NCI-H526 treated with DMSO at 0.1 percent for 48 hours (cell line): ENCODE measurements around the gene CUBN.
"Not testable (repeated sequence)": the region's sequence is repeated elsewhere in the genome, so short reads cannot be mapped to it uniquely, and the experiment has no call there.

Experiments
- DNase-seq: peaks from one replicate; lab custom pipeline; 2025; lab: John Stamatoyannopoulos, UW

The CUBN gene

GRCh38 chr10:17037910-17038309 lies 91.7 kb downstream of the CUBN start:
- no peak for DNase-seq

- DNase-seq: no peak
Observed at GRCh38 chr10:17035446-17035845, 94.2 kb downstream of the CUBN start.

DNA sequence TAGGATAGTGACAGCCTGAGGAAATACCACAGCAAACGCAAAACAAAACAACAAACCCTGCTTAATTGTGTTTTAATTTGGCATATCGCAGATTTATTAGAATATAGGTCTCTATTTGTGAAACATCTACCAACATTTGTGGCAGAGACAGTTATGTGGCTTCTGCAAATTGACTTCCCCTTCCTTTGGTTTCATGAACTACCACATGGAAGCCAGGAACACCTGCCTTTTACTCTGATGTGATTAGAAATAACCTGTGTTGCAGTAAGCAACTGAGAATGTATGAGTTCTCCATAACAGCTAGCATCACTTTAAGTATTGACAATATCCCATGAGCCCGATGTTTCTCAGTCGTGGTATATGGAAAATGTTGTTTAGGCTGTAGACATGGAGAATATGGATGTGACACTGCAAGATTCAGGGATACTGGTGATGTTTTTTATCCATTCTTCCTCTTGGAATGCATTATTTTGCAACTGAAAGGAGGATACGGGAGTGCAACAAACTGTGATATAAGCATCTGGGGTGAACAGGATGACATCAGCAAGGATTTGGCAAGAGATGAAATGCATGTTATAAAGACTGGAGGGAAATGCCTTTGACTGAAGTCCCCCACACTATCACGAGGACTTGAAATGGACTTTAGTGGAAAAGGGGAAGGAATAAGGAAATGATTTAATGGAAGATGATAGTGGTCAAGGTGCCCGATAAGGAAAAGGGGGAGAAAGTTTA lies 95.9 kb downstream of the CUBN start:
- no peak for DNase-seq

- no peak for DNase-seq
Observed at GRCh38 chr10:17031637-17032635, 97.7 kb downstream of the CUBN start.

GRCh38 chr10:17029581-17030271 lies 99.9 kb downstream of the CUBN start:
- DNase-seq: no peak

GRCh38 chr10:17029239-17029580 lies 100.4 kb downstream of the CUBN start:
- DNase-seq: no peak

GRCh38 chr10:17028798-17029197 lies 100.8 kb downstream of the CUBN start:
- DNase-seq: no peak

- no peak for DNase-seq
Observed at GRCh38 chr10:17026686-17027485, 102.7 kb downstream of the CUBN start.

GRCh38 chr10:17025444-17026295 lies 103.9 kb downstream of the CUBN start:
- no peak for DNase-seq

GRCh38 chr10:17024461-17024860 lies 105.2 kb downstream of the CUBN start:
- no peak for DNase-seq

DNA sequence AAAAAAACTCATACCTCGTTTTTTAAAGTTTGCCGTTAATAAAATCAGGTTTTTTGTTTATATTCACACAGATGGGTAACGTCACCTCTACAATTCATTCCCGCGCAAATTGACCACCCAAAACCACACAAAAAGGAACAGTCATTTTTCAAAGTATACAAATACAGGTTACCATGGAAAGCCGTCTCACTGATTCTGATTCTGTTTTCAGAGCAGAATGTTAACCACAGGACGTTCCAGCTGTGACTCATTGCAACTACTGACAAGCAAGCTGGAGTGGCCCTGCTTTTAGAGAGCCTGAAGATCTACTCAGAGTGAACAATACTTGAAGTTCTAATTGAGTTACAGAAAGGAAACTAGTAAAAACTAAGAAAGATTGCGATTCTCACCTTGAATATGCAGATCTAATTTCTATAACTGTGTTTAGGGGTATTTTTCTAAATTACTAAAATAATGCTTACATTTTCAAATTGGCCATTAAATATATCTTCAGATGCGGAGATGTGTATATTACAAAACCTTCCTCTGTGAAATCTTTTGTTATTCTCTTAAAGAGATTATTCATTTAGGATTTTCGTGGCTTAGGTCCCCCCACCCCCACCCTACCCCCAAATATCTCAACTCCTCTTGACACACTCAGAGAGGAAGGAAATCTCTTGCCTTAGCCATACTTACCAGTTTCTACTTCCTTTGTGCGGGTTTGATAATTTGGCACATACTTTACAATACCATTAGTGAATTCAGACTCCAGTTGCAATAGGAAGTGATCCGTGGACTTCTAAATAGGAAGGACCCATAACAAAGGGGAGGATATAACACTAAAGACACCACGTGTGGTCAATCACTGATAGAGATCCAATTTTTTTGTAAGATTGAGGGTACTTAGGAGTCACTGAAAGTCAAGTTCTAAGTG lies 106.0 kb downstream of the CUBN start:
- no peak for DNase-seq

DNA sequence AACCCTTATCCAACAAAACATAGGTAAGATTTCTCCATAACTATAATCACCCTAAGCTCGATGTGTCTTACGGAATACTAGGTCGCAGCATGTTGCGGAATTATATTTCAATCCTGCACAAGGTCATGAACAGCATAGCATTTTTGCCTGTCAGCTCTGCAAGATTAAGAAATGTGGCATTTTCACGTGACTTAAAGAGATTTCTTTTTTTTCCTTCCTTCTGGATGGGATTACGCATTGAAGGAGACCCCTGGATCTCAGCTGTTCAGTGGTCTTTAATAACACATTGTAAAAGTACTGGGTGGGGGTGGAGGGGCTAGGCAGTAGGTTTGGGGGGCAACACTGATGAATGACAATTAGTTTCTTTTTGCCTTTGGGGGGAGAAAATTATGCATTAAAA lies 106.7 kb downstream of the CUBN start:
- DNase-seq: no peak

DNA sequence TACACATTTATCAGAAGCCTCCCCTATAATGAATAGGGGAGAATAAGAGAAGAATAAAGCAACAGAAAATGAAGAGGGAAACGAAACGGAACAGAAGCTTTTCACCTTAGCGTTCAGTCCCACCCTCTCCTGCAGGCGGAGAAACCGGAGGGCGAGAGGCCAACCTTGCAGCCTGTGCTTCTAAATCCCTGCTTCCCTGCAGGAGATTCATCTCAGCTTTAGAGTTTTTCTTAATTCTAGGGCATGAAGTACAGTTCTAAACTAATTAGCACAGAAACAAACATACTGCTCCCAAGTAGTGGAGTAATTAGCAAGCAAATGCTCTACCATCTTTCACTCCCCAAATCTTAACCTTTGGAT lies 107.2 kb downstream of the CUBN start:
- no peak for DNase-seq

DNA sequence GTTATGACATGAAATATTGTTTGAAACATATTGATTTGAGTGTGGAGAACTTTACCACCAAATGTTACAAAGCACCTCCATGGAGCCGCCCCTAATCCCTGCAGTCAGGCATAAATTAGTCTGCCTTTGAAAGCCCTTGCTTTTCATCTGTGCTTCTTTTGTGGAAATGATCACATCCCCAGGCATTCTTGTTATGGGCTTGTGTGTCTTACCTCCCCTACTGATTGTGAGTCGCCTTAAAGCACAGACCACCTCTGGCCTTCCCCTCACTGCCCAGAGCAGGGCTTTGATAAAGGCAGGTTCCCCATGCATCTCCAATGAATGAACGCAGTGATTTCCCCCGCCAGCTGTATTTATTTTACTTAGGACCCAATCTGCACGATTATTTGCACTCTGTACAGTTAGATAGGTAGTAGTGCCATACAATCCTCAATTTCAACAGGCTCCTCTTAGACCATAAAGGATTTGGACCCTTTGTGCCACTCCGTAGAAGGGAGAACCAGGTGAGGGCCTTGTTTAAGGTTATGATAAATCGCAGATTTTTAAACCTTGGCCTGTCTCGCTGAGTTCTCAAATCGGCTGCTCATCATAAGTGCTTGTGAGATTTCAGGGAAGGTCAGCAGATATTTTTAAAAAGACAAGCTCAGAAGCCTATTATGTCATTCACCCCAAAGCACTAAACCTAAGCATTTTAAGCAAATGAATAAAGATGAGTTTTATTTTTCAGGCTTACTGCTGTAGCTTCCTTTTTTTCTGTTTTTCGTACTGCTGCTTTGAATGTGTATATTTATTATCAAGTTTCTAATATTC lies 107.8 kb downstream of the CUBN start:
- no peak for DNase-seq

- DNase-seq: no peak
Observed at GRCh38 chr10:17019696-17020095, 109.9 kb downstream of the CUBN start.

- DNase-seq: not testable (repeated sequence)
Observed at GRCh38 chr10:17013131-17013983, 116.3 kb downstream of the CUBN start.

- not testable (repeated sequence) for DNase-seq
Observed at GRCh38 chr10:17012731-17013130, 116.9 kb downstream of the CUBN start.
